ENCODE results near the gene AHNAK2.

The AHNAK2 gene

DNA sequence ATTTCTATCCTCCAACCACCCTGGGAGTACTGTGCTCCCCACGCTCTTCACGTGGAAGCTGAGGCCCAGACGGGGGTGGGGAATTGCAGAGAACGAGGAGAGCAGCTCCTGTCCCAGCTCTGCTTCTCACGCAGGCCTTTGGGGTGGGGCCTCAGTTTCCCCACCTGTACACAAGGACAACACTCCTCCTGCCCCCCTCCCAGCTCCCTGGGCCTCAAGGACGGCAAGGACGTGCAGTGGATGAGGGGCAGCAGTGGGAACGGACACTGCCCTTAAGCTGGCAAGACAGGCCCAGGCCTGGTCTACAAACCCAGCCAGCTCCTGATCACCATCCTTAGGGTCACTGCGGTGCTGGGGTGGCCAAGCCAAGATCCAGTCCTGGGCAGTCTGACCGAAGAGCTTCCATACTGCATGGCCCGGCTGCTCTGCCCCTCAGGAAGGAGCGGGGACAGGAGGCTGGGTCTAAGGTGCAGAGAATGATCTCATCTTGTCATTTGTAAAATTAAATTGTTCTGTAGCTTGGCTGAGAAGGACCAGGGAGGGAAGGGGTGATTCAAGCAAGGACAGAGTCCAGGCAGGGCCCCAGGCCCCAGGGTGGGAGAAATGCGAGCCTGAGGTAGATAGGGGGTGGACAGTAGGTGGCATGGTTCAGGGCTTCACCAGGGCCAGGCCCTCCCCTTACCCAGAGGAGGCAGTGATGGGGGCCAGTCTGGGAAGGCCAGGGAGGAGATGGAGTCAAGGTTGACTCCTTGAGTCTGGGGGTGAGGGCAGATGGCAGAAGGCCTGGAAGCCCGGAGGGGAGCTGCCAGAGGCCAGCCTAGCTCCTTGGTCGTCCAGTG is 6.1 kb upstream of the AHNAK2 start:
- no peak for DNase-seq

DNA sequence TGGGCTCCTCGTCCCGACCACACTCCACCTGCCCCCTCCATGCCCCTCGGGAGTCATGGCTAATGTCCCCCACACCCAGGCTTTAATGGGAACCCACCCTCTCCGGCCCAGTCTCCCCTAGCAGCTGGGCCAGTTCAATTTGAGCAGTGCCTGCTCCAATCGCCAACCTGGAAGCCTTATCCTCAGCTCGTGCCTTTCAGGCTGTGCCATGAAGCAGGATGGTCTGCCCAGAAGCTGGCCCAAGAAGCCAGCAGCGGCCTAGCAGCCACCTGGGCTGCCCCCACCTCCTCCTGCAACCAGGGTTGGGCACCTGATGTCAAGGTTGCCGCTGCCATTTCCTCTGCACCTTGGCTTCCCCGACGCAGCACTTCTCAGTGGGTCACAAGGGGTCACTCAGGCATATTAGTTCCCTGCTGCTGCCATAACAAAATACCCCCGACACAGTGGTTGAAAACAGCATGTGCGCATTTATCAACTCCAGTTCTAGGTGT is 5.1 kb upstream of the AHNAK2 start:
- DNase-seq: no peak

- no peak for DNase-seq
Observed at GRCh38 chr14:104982548-104983230, 4.5 kb upstream of the AHNAK2 start.

DNA sequence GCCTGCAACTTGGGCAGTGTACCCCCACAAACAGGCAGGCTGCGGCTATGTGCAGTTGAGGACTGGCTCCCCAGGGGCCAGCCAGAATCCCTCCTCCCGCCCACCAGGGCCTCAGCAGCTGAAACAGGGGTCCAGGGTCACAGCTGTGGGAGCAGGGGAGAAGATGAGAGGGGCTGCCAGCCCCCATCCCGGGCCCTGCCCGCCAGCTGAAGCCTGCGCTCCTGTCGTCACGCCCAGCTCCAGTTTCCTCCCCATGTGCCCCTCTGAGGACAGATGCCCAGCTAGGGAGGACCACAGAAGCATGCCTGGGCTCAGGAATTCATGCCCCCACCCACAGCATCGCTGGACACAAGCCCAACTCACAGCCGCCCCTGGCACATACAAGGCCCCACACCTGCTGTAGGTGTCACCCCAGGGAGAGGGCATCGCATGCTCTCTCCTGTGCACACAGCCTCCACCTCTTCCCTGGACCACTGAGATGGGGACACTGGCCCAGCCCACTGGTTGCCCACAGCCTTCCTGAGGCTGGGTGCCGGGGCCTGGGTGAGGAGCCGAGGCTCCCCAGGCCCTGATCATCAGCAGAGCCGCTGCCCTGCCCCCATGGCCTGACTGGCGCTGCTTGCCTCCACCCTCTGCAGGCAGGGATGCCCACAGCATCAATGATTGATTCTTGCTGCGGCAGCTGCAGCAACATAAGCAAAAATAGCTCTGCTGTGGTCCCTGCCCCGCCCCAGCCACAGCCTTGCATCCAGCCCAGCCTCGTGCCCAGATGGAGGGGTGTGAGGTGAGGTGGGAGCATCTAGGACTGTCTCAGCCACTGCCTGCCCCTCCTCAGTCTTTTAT is 3.7 kb upstream of the AHNAK2 start:
- DNase-seq: no peak

DNA sequence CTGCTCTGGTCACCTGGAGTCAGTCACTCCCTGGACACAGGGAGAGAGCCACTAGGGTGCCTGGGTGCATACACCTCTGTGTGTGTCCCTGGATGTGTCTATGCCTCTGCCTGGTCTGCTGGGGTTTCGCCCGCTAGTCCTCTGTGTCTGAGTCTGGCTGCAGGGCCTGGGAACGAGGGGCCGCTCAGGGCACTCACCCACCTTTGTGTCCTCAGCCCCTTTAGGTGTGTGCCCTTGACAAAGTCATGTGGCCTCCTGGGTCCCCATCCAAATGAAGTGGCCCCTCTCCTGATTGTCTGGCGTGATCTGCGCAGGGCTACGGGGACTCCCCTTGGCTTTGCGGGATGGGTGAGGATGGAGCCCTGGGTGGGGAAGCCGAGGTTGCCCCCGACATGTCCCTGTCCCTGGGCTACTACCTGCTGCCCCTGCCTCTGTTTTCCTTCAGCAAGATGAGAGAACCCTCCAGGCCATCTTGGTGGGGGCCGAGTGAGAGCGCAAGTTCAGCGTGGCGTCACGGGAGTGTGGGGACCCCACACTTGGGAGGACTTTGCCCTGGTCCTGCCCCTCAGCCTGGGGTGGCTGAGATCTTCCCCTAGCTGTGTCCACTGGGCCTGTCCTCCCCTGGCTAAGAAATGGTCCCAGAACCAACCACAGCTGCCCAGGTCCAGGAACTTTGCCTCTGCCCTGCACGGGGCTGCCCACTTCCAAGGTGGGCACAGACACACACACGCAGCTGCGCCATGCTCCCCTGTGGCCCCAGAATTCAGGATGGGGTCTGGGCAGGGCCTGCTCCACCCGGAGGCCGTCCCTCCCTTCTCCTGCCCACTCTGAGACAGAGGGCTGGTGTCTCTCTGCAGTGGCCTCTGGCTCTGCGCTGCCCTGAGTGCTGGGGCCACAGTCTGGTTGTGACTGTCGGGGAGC is 2.7 kb upstream of the AHNAK2 start:
- DNase-seq: no peak

- DNase-seq: no peak
Observed at GRCh38 chr14:104979758-104980610, 1.8 kb upstream of the AHNAK2 start.

GRCh38 chr14:104978746-104979691 is 845 bp upstream of the AHNAK2 start:
- DNase-seq: no peak

DNA sequence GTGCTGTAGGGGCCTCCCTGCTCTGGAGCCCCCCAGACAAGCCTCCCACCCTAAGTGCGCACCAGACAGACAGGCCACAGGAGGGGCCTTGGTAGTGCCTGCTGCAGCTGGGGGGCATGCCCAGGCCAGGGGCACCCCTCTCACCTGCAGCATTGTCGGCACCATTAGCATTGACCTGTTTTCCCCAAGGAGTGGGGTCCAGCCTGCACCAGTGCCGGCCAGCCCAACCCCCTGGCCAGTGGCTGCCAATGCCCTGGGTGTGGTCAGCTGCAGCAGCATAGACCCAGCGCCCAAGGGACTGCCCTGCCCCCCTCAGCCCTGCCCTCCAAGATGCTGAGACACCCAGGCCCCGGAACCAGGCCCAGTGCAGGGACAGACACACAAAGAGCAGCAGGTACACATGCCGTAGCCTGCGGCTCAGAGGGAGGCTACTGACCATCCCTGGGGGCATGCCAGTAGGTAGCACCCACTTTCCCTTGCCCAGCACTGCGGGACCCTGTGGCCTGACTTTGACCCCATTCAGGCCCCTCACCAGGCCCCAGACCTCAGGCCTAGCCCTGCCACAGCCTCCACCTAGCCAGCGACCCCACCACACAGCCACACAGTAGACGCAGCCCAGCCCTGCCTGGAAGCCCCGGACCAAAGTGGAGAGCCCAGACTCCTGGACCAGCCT is 1.0 kb downstream of the AHNAK2 start:
- no peak for DNase-seq

GRCh38 chr14:104976198-104977007 is 1.8 kb downstream of the AHNAK2 start:
- no peak for DNase-seq

DNA sequence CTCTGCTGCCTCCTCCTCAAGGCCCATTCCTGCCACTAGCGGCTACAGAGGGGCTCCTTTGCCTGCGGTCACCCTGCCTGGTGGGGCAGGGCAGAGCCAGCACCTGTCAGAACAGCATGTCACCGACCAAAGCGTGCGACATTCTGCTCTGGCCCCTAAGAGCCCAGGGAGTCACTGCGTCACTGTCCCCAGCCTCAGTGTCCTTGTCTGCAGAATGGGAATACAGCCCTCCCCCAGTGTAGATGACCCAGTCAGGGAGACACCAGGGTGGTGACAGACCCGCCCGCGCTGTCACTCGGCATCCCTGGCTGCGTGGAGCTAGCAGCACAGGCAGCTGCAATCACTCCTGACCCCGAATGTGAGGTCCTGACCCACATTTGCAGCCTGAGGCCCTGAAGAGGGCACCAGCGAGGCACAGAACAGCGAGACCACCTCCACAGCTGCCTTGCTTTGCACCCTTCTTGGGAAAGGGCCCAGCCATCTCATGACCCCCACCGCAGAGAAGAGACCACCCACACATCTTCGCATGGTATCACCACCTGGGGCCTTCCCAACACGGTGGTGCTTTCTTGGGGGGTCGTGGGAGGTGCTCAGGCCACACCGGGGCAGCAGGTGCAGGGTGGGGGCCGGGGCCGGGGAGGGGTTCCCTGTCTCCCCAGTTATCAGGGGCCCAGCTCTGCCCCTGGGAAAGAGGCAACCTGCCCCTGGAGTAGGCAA is 2.5 kb downstream of the AHNAK2 start:
- DNase-seq: no peak

- no peak for DNase-seq
Observed at GRCh38 chr14:104974665-104975390, 3.3 kb downstream of the AHNAK2 start.

DNA sequence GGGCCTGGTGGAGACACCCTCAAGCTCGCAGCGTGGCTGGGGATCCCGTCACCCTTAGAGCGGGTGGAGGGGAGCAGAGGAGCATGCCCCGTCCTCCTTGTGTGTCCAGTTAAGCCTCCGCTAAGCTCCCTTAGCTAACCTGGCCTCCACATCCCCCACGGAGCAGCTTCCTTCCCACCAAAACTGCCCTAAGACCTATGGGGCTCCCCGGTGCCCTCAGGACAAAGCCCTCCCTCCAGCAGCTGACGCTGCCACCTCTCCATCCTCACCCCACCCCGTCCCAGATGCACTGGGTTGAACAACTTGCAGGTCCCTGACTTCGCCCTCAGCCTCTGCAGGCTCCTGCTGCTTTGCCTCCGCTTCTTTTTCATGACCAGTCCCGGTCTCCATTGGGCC is 4.0 kb downstream of the AHNAK2 start:
- no peak for DNase-seq

- DNase-seq: no peak
Observed at GRCh38 chr14:104973385-104974145, 4.6 kb downstream of the AHNAK2 start.

DNA sequence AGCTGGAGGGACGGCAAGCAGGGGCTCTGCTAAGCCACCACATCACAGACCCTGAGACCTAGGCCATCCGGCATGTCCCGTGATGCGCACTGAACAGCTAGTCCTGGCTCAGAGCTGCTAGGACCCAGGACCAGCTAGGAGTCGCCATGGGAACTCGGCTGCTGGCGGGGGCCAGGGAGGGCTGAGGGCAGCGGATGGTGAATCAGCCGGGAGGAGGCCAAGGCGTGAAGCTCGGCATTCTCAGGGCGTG is 5.1 kb downstream of the AHNAK2 start:
- DNase-seq: no peak

DNA sequence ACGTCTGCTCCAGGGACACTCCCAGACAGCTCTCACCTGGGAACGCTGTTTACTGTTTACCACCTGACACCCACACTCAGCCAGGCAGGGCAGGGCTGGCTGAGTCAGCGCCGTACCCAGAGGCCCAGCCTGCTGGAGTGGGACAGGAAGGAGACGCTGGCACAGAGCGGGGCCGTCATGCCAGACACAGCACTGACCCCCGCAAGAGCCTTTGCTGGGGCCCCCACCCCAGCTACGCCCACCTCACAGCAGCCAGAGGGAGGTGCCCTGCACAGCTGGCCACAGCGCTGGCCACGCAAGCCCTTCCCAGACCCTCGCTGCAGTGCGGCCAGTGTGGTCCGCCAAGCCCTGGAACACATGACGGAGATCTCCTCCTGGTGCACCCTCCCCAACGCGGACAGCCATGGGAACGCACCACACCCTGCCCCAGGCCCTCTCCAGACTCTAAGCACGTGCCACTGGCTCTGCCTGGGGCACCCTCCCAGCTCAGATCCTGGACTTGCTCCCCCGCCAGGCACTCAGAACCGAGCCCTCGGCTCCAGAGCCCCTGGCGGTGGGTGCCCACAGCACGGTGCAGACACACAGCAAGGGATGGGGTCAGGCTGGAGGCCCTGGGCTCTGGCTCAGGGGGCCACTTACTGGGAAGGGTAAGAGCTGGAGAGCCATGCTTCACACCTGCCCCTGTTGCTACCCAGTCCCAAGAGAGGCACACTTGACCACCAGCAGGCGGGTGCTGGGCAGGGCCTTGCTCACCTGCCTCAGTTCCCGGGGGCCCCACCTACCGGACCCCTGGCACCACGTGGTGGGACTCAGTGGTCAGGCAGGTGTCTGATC is 5.7 kb downstream of the AHNAK2 start:
- no peak for DNase-seq

Data from NCI-H1092 (cell line).